Body of pancreas (tissue), 4 donors: ENCODE results near the gene KLF16. TPM values are rescaled to one million over a fixed set of nuclear protein-coding genes. Genes with fewer than 3 reads are reported as not detected.

ENCODE experiments used
- ATAC-seq: fragments of 150-250 bp; one replicate; pipeline ENCODE4 v1.9.1; 2016
- DNase-seq, 4 donors: peaks; one replicate each; pipeline ENCODE4 v3.0.0-alpha.2; 2019
- H3K27ac ChIP-seq, 4 donors: fragments of 200-600 bp; sonication (generic); 1 replicate in 3 of 4; 2 replicates in 1 of 4; pipeline versions ENCODE4 v1.5.1 to v1.6.1; 2016 to 2019; ENCODE audit warnings: mild to moderate bottlenecking in 1 of 4, mixed read lengths in 1 of 4, moderate library complexity in 1 of 4
- H3K27me3 ChIP-seq, 2 donors: fragments of 200-600 bp; sonication (generic); one replicate each; pipeline ENCODE4 v1.6.0; 2016; ENCODE audit warnings: mild to moderate bottlenecking in 1 of 2
- H3K36me3 ChIP-seq, 2 donors: fragments of 200-600 bp; sonication (generic); replicated peaks in 1 of 2; 2 replicates each; pipeline ENCODE4 v1.5.1; 2016; ENCODE audit warnings: low read depth in 2 of 2; ENCODE audit not compliant: insufficient read depth in 1 of 2
- H3K4me1 ChIP-seq: fragments of 200-600 bp; sonication (generic); one replicate; pipeline ENCODE4 v1.6.0; 2016
- H3K4me3 ChIP-seq, 2 donors: fragments of 200-600 bp; sonication (generic); 1 replicate in 1 of 2; 2 replicates in 1 of 2; pipeline ENCODE4 v1.5.1; 2016 to 2019
- H3K9me3 ChIP-seq, 3 donors: fragments of 200-600 bp; sonication (generic); 1 replicate in 2 of 3; 2 replicates in 1 of 3; pipeline ENCODE4 v1.5.1; 2016
- POLR2A ChIP-seq, 3 donors: fragments of 450-650 bp; IDR thresholded peaks; one replicate each; pipeline ENCODE4 v1.6.1; 2016; ENCODE audit warnings: antibody characterized with exemption in 3 of 3, mild to moderate bottlenecking in 2 of 3
- WGBS, 2 donors: methylation state at CpG; one replicate each; pipeline ENCODE4 v1.1.5; 2017; 5-methylcytosine and 5-hydroxymethylcytosine counted together
- intact Hi-C: fragments of 100-400 bp; cut with DNase I; formaldehyde crosslinking; loops from one replicate; pipeline ENCODE4 v1.15.1; 2023
- total RNA-seq, 2 donors: library from RNA; depleted of rRNA; stranded (reverse); fragments of >200 nt; gene quantifications; one replicate each; pipeline ENCODE4 v1.1.0, GENCODE V29; 2016
- TF ChIP-seq, protein P1 (sequence below), 7 experiments: fragments of 450-650 bp in 4 of 7; fragments of 200-600 bp in 3 of 7; sonication (generic) in 3 of 7; IDR thresholded peaks; one replicate each; pipeline ENCODE4 v1.5.1; 2016 to 2019; ENCODE audit warnings: antibody characterized with exemption in 7 of 7

The KLF16 gene
- total RNA-seq, 2 donors from 2014 or later: 2.3 to 3.6 TPM

DNA sequence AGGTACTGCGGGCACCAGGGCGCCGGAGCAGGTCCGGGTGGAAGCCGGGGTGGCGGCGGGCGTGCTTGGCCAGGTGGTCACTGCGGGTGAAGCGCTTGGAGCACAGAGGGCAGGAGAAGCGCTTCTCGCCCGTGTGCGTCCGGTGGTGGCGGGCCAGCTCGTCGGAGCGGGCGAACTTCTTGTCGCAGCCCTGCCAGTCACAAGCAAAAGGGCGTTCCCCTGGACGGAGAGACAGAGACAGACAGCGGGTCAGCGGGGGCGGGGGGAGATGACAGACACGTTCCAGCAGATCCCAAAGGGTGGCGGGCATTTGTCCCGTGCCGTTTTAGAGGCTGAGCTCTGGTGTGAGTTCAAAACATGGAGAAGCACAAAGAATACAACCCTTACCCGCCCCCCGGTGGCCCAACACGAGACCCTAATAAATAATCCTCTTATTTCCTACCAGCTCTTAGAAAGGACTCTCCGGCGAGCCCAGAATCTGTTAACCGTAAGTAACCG lies 8.8 kb downstream of the KLF16 start:
- Histone ChIP-seq H3K27me3 (no peaks in the 10 kb centered on the region), H3K36me3 (no peaks in the 10 kb centered on the region), H3K27ac (peak overlapping the region in 3 of 4 donors; percentile 16 to 88 (median 86)), H3K4me1 (peaks cover 56% of the 10 kb centered on the region), H3K4me3 (no peak overlapping the region), H3K9me3 (no peaks in the 10 kb centered on the region)
- WGBS, 2 donors: 83 to 84% methylated on average over 18 to 32 of the region's 37 CpGs
- DNase-seq: no peak
- ATAC-seq: no peak
- intact Hi-C loops: no loop called here
- TF ChIP-seq POLR2A (IDR thresholded peaks at IDR 0.05): no peak
- TF ChIP-seq, protein P1, sequence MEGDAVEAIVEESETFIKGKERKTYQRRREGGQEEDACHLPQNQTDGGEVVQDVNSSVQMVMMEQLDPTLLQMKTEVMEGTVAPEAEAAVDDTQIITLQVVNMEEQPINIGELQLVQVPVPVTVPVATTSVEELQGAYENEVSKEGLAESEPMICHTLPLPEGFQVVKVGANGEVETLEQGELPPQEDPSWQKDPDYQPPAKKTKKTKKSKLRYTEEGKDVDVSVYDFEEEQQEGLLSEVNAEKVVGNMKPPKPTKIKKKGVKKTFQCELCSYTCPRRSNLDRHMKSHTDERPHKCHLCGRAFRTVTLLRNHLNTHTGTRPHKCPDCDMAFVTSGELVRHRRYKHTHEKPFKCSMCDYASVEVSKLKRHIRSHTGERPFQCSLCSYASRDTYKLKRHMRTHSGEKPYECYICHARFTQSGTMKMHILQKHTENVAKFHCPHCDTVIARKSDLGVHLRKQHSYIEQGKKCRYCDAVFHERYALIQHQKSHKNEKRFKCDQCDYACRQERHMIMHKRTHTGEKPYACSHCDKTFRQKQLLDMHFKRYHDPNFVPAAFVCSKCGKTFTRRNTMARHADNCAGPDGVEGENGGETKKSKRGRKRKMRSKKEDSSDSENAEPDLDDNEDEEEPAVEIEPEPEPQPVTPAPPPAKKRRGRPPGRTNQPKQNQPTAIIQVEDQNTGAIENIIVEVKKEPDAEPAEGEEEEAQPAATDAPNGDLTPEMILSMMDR (IDR thresholded peaks at IDR 0.05): no peak

DNA sequence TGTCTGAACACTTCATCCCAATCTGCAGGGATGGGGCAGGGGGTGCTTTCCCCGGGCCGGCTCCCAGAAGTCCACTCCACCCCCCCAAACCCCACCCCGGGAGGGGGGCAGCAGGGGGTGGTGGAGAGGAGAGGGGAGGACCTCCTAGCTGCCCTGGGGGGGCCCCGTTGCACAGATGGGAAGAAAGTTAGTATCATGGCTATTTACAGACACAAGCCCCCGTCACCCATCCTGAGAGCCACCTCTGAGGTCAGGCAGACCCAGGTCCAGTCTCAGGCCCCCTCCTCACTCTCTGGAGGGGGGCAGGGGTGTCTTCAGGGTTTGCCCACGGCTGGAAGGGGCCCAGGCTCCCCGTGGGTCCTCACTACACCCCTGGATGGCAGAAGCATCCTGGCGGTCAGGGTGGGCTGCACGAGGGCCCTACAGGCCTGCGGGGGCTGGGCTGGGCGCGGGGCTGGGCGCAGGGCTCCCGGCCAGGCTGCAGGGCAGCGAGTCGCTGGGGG lies 9.3 kb downstream of the KLF16 start:
- H3K4me1 ChIP-seq: peaks cover 54% of the 10 kb centered on the region
- no peak for ATAC-seq
- no peak overlapping the region for H3K4me3 ChIP-seq
- no peak overlapping the region for H3K27ac ChIP-seq
- 68 to 80% methylated on average over 1 to 7 of the region's 16 CpGs for WGBS, 2 donors
- H3K9me3 ChIP-seq: no peaks in the 10 kb centered on the region
- H3K36me3 ChIP-seq: no peaks in the 10 kb centered on the region
- no peak for TF ChIP-seq POLR2A (IDR thresholded peaks at IDR 0.05)
- TF ChIP-seq, protein P1 (IDR thresholded peaks at IDR 0.05): no peak
- intact Hi-C loops: no loop called here
- no peaks in the 10 kb centered on the region for H3K27me3 ChIP-seq
- peak in 1 of 4 donors; percentile 11 for DNase-seq

DNA sequence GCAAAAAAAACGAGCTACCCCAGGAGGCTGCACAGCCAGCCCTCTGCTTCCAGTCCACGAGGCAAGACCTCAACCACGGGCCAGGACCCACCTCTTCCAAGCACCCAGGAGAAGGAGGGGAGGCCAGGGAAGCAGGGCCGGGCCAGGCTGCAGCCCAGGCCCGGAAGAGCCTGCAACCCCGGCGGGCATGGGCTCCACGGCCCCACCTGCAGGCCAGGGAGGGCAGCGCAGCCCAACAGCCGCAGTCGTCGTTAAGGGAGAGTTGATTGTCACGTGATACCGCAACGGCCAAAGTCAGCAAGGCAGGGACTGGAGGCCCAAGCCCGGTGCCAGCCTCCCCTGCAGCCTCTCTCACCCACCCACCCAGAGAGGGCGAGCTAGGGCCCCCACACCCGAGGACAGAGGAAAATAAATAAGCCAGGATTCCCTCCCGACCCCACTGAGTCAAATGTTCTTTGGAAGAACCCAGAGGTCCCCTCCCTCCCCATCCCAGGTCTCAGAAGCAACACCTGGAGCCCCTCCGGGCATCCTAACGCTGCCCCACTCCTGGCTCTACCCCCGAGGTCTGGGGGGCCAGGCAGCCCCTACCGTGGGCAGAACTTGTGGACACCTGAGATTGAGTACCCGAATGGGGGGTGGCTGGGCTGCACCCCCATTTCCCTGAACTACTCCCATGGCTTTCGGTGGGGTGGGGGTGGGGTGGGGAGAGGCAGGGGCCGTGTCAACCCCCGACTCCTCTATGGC lies 9.9 kb downstream of the KLF16 start:
- intact Hi-C loops: no loop called here
- H3K4me3 ChIP-seq: no peak overlapping the region
- DNase-seq (peak; percentile 84 to 88 (median 84)), ATAC-seq (peak; percentile 56)
- H3K9me3 ChIP-seq: no peaks in the 10 kb centered on the region
- H3K27me3 ChIP-seq: no peaks in the 10 kb centered on the region
- peaks cover 53% of the 10 kb centered on the region for H3K4me1 ChIP-seq
- H3K27ac ChIP-seq: peak overlapping the region in 1 of 4 donors; percentile 3
- TF ChIP-seq POLR2A (IDR thresholded peaks at IDR 0.05): no peak
- TF ChIP-seq, protein P1 (IDR thresholded peaks at IDR 0.05): peak; percentile 77 to 92 (median 90)
- no peaks in the 10 kb centered on the region for H3K36me3 ChIP-seq
- WGBS, 2 donors: 21 to 25% methylated on average over 13 to 26 of the region's 27 CpGs

DNA sequence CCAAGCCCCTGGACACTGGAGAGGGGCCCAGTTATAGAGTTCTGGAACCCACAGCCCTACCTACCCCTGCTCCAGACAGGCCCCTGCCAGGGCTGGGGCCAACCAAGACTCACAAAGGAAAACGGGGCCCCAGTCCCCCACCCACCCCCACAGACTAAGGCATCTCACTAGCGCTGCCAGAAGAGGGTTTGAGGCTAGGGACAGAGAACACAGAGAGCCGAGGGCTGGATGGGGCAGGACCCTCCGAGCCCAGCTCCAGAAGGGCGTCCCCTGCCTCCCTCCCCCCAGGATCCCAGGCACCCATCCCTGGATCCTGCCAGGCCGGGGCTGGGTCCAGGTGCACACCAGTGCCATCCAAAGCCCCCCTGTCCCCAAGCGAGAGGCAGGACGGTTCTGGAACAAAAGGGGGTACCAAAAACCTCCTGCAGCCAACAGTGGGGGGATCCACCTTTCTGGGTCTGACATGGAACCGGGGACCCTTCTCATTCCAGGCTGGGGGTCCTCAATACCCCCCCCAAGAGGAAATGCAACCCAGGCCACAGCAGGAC lies 10.7 kb downstream of the KLF16 start:
- Histone ChIP-seq H3K36me3 (no peaks in the 10 kb centered on the region), H3K27ac (no peak overlapping the region), H3K4me1 (peaks cover 45% of the 10 kb centered on the region), H3K9me3 (no peaks in the 10 kb centered on the region), H3K4me3 (no peak overlapping the region), H3K27me3 (no peaks in the 10 kb centered on the region)
- WGBS, 2 donors: 67% methylated on average over 9 of the region's 9 CpGs; no CpG with 5 or more reads in 1 of the 2 donors
- ATAC-seq (no peak), DNase-seq (no peak)
- TF ChIP-seq, protein P1 (IDR thresholded peaks at IDR 0.05): no peak
- TF ChIP-seq POLR2A (IDR thresholded peaks at IDR 0.05): no peak
- intact Hi-C loops: no loop called here
